H9 (cell line): Measurements from ENCODE around the gene CD93. TPM values are rescaled to one million over a fixed set of nuclear protein-coding genes. Genes with fewer than 3 reads are reported as not detected.

Experiments used
- DNase-seq: peaks from one replicate; pipeline ENCODE4 v3.0.0-alpha.2; 2017
- H2AFZ ChIP-seq: one replicate; pipeline ENCODE4 v1.6.1; 2013; ENCODE audit warnings: mild to moderate bottlenecking, low read length, control low read depth, moderate library complexity
- H2AK5ac ChIP-seq: 2 replicates; pipeline ENCODE4 v1.6.1; 2013; ENCODE audit warnings: low read length, control low read depth, mixed read lengths; ENCODE audit not compliant: insufficient read length
- H2BK120ac ChIP-seq: one replicate; pipeline ENCODE4 v1.6.1; 2013; ENCODE audit warnings: low read depth, mild to moderate bottlenecking, low read length, control low read depth, inconsistent platforms; ENCODE audit not compliant: poor library complexity, severe bottlenecking
- H2BK12ac ChIP-seq: 2 replicates; pipeline ENCODE4 v1.6.1; 2013; ENCODE audit warnings: low read length, control low read depth, mixed read lengths, low read depth; ENCODE audit not compliant: insufficient read length
- H2BK15ac ChIP-seq: 2 replicates; pipeline ENCODE4 v1.6.1; 2013; ENCODE audit warnings: low read depth, low read length, control low read depth
- H2BK20ac ChIP-seq: one replicate; pipeline ENCODE4 v1.6.1; 2013; ENCODE audit warnings: low read depth, mild to moderate bottlenecking, low read length, control low read depth, inconsistent platforms; ENCODE audit not compliant: poor library complexity, severe bottlenecking
- H2BK5ac ChIP-seq: 2 replicates; pipeline ENCODE4 v1.6.1; 2013; ENCODE audit warnings: low read length, control low read depth, mixed read lengths; ENCODE audit not compliant: insufficient read length
- H3K14ac ChIP-seq: 2 replicates; pipeline ENCODE4 v1.6.1; 2013; ENCODE audit warnings: low read length, control low read depth; ENCODE audit not compliant: insufficient read depth
- H3K18ac ChIP-seq: 2 replicates; pipeline ENCODE4 v1.6.1; 2013; ENCODE audit warnings: low read depth, mild to moderate bottlenecking, mixed read lengths, low read length, control low read depth; ENCODE audit not compliant: insufficient read length
- H3K23ac ChIP-seq: 2 replicates; pipeline ENCODE4 v1.6.1; 2013; ENCODE audit warnings: low read length, control low read depth, mixed read lengths, low read depth; ENCODE audit not compliant: insufficient read length
- H3K23me2 ChIP-seq: 2 replicates; pipeline ENCODE4 v1.6.1; 2013; ENCODE audit warnings: low read depth, mild to moderate bottlenecking, mixed read lengths, low read length, control low read depth; ENCODE audit not compliant: insufficient read length, poor library complexity, severe bottlenecking
- H3K27ac ChIP-seq: 2 replicates; pipeline ENCODE4 v1.5.1; 2013; ENCODE audit warnings: low read length, control low read depth, mixed read lengths, low read depth; ENCODE audit not compliant: insufficient read length
- H3K27me3 ChIP-seq: 2 replicates; pipeline ENCODE4 v1.6.1; 2013; ENCODE audit warnings: low read length, control low read depth, inconsistent platforms; ENCODE audit not compliant: insufficient read depth
- H3K4ac ChIP-seq: 2 replicates; pipeline ENCODE4 v1.6.1; 2013; ENCODE audit warnings: low read depth, mild to moderate bottlenecking, control low read depth, inconsistent platforms, low read length, moderate library complexity
- H3K4me1 ChIP-seq: 2 replicates; pipeline ENCODE4 v1.6.1; 2013; ENCODE audit warnings: low read length, control low read depth, inconsistent platforms; ENCODE audit not compliant: insufficient read depth
- H3K4me2 ChIP-seq: 2 replicates; pipeline ENCODE4 v1.6.1; 2013; ENCODE audit warnings: low read length, control low read depth, mixed read lengths; ENCODE audit not compliant: insufficient read length, insufficient read depth
- H3K56ac ChIP-seq: 2 replicates; pipeline ENCODE4 v1.6.1; 2013; ENCODE audit warnings: low read depth, mild to moderate bottlenecking, mixed read lengths, low read length, control low read depth; ENCODE audit not compliant: insufficient read length
- H3K79me1 ChIP-seq: 2 replicates; pipeline ENCODE4 v1.6.1; 2013; ENCODE audit warnings: low read depth, mild to moderate bottlenecking, moderate library complexity, low read length, control low read depth, inconsistent platforms; ENCODE audit not compliant: insufficient read depth, poor library complexity, severe bottlenecking
- H3K79me2 ChIP-seq: 2 replicates; pipeline ENCODE4 v1.6.1; 2013; ENCODE audit warnings: low read length, control low read depth, inconsistent platforms; ENCODE audit not compliant: insufficient read depth
- H3K9ac ChIP-seq: 2 replicates; pipeline ENCODE4 v1.6.1; 2013; ENCODE audit warnings: low read length, control low read depth, mixed read lengths; ENCODE audit not compliant: insufficient read length; ENCODE audit errors: extremely low read depth
- H3K9me3 ChIP-seq: one replicate; pipeline ENCODE4 v1.6.1; 2013; ENCODE audit warnings: low read depth, low read length, inconsistent platforms; ENCODE audit not compliant: control insufficient read depth
- H3T11ph ChIP-seq: one replicate; pipeline ENCODE4 v1.6.1; 2013; ENCODE audit warnings: mild to moderate bottlenecking, low read length, control low read depth, inconsistent platforms
- H4K20me1 ChIP-seq: one replicate; pipeline ENCODE4 v1.6.1; 2013; ENCODE audit not compliant: control insufficient read depth, insufficient read length, insufficient read depth
- H4K5ac ChIP-seq: 2 replicates; pipeline ENCODE4 v1.6.1; 2013; ENCODE audit warnings: low read depth, mild to moderate bottlenecking, mixed read lengths, low read length, control low read depth; ENCODE audit not compliant: insufficient read length
- H4K8ac ChIP-seq: replicated peaks from 2 replicates; pipeline ENCODE4 v1.6.1; 2013; ENCODE audit warnings: low read length, control low read depth, mixed read lengths, low read depth; ENCODE audit not compliant: insufficient read length
- H4K91ac ChIP-seq: 2 replicates; pipeline ENCODE4 v1.6.1; 2013; ENCODE audit warnings: low read depth, mild to moderate bottlenecking, moderate library complexity, mixed read lengths, low read length, control low read depth; ENCODE audit not compliant: insufficient read length
- H3K27ac Mint-ChIP-seq, 3 experiments: 2 replicates in 2 of 3; 3 replicates in 1 of 3; pipeline ENCODE4 v1.8.0; 2020 to 2021; ENCODE audit warnings: mixed read lengths in 3 of 3, mild to moderate bottlenecking in 1 of 3, moderate library complexity in 1 of 3
- H3K27me3 Mint-ChIP-seq: 2 replicates; pipeline ENCODE4 v1.8.0; 2021; ENCODE audit warnings: low read depth, mild to moderate bottlenecking, moderate library complexity, mixed read lengths
- H3K36me3 Mint-ChIP-seq, 3 experiments: 2 replicates in 2 of 3; 3 replicates in 1 of 3; pipeline ENCODE4 v1.8.0; 2020 to 2021; ENCODE audit warnings: low read depth in 3 of 3, mixed read lengths in 3 of 3; ENCODE audit not compliant: insufficient read depth in 1 of 3
- H3K4me1 Mint-ChIP-seq, 2 experiments: 2 replicates each; pipeline ENCODE4 v1.8.0; 2020; ENCODE audit warnings: mixed read lengths in 2 of 2
- H3K4me3 Mint-ChIP-seq, 2 experiments: 2 replicates in 1 of 2; 3 replicates in 1 of 2; pipeline ENCODE4 v1.8.0; 2020 to 2021; ENCODE audit warnings: mild to moderate bottlenecking in 2 of 2, mixed read lengths in 2 of 2, moderate library complexity in 1 of 2
- H3K9me3 Mint-ChIP-seq, 2 experiments: 2 replicates in 1 of 2; 3 replicates in 1 of 2; pipeline ENCODE4 v1.8.0; 2020; ENCODE audit warnings: mild to moderate bottlenecking in 2 of 2, mixed read lengths in 2 of 2, moderate library complexity in 1 of 2
- WGBS: extraction: QIAGEN DNeasy Blood & Tissue Kit; methylation state at CpG from one replicate; pipeline ENCODE4 v1.1.7; 2013; ENCODE audit warnings: missing lambda C conversion rate, low lambda C conversion rate, mixed read lengths; ENCODE audit not compliant: insufficient read length; ENCODE audit errors: extremely low coverage; 5-methylcytosine and 5-hydroxymethylcytosine counted together
- total RNA-seq: library from RNA; stranded (reverse); gene quantifications from 2 replicates; pipeline ENCODE4 v1.2.1, GENCODE V29; 2021
- TF ChIP-seq, protein P1 (sequence below): fragments of 200-600 bp; sonication (generic); conservative IDR thresholded peaks from 3 replicates; pipeline ENCODE4 v1.8.0; 2021; ENCODE audit warnings: antibody characterized with exemption, mild to moderate bottlenecking

CD93 gene
- total RNA-seq, 1 experiment from 2014 or later, result not detected

DNA sequence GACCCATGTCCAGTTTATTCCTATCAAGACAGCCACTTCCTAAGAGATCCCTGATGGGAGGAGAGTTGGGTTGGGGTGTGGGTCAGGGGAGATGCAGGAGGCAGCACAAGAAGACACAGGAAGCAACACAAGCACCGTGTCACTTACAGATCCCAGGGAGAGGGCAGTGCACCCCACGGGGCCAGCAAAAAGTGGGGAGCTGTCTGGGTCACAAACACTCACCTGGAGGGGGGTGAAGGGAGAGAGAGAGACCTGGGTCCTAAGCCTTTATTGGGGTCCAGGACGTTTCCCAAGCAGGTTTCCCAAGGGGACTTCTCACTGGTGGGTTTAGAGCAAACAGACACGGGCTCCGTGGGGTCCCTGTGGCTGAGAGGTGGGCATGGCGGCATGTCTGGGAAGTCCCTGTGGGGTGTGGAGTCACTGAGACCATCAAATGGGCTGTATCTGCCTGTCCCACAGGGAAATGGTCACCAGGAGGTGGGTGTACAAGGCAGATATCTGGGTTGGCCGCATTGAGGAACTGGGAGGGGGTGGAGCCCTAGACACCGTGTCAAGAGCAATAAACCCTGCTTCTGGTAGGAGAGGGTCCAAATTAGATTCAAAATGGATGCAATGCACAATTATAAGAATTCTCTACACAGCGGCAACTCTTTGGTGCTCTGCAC, 1.6 kb upstream of the CD93 start:
- DNase-seq, result no peak
- no CpG with 5 or more reads among the region's 9 CpGs for whole genome bisulfite sequencing
- H3K9me3 ChIP-seq, result no peaks in the 10 kb centered on the region

More for the DNA sequence above, 1.6 kb upstream of the CD93 start:
- no peak overlapping the region for H3K4ac ChIP-seq
- H3K36me3 Mint-ChIP-seq, result no peaks in the 10 kb centered on the region
- H2BK12ac ChIP-seq, result no peak overlapping the region
- peak overlapping the region in 1 of 3 experiments; percentile 14; a peak in 1 of 7 replicates for H3K27ac Mint-ChIP-seq
- no peak overlapping the region for H3K9ac ChIP-seq
- H3K14ac ChIP-seq, result no peak overlapping the region
- H4K5ac ChIP-seq, result no peak overlapping the region
- peaks cover 25 to 28% of the 10 kb centered on the region in 2 experiments for H3K4me1 Mint-ChIP-seq
- H3K4me3 Mint-ChIP-seq, result no peak overlapping the region
- H3T11ph ChIP-seq, result no peak overlapping the region
- no peaks in the 10 kb centered on the region for H3K79me2 ChIP-seq
- H3K23me2 ChIP-seq, result no peaks in the 10 kb centered on the region
- H3K56ac ChIP-seq, result no peak overlapping the region
- no peaks in the 10 kb centered on the region; the same call in 1 of the 2 replicates for H3K27me3 Mint-ChIP-seq
- no peaks in the 10 kb centered on the region for H3K27me3 ChIP-seq
- no peak overlapping the region for H2BK120ac ChIP-seq
- H3K9me3 Mint-ChIP-seq, result no peaks in the 10 kb centered on the region
- TF ChIP-seq, protein P1, sequence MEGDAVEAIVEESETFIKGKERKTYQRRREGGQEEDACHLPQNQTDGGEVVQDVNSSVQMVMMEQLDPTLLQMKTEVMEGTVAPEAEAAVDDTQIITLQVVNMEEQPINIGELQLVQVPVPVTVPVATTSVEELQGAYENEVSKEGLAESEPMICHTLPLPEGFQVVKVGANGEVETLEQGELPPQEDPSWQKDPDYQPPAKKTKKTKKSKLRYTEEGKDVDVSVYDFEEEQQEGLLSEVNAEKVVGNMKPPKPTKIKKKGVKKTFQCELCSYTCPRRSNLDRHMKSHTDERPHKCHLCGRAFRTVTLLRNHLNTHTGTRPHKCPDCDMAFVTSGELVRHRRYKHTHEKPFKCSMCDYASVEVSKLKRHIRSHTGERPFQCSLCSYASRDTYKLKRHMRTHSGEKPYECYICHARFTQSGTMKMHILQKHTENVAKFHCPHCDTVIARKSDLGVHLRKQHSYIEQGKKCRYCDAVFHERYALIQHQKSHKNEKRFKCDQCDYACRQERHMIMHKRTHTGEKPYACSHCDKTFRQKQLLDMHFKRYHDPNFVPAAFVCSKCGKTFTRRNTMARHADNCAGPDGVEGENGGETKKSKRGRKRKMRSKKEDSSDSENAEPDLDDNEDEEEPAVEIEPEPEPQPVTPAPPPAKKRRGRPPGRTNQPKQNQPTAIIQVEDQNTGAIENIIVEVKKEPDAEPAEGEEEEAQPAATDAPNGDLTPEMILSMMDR, result no peak
- no peak overlapping the region for H4K8ac ChIP-seq
- no peak overlapping the region for H4K91ac ChIP-seq
- no peaks in the 10 kb centered on the region for H3K4me1 ChIP-seq
- H3K79me1 ChIP-seq, result no peaks in the 10 kb centered on the region
- H2BK15ac ChIP-seq, result no peak overlapping the region
- H2BK5ac ChIP-seq, result no peak overlapping the region
- no peak overlapping the region for H3K27ac ChIP-seq
- H3K4me2 ChIP-seq, result no peak overlapping the region
- no peak overlapping the region for H2BK20ac ChIP-seq
- no peak overlapping the region for H3K18ac ChIP-seq
- no peaks in the 10 kb centered on the region for H4K20me1 ChIP-seq
- no peak overlapping the region for H2AFZ ChIP-seq
- no peak overlapping the region for H2AK5ac ChIP-seq
- H3K23ac ChIP-seq, result no peak overlapping the region
